Suprapubic skin (tissue), 4 donors: ENCODE measurements around the gene PTPRD. TPM values are rescaled to one million over a fixed set of nuclear protein-coding genes. Genes with fewer than 3 reads are reported as not detected.

Experiments
- DNase-seq, 2 donors: peaks; one replicate each; pipeline ENCODE4 v3.0.0-alpha.2; 2019; ENCODE audit warnings: low spot score in 2 of 2
- H3K27ac ChIP-seq: fragments of 200-600 bp; sonication (generic); one replicate; pipeline ENCODE4 v1.5.1; 2019
- H3K27me3 ChIP-seq: fragments of 200-600 bp; sonication (generic); one replicate; pipeline ENCODE4 v1.5.1; 2019
- H3K36me3 ChIP-seq: fragments of 200-600 bp; sonication (generic); one replicate; pipeline ENCODE4 v1.5.1; 2019
- H3K4me1 ChIP-seq: fragments of 200-600 bp; sonication (generic); one replicate; pipeline ENCODE4 v1.5.1; 2019
- H3K4me3 ChIP-seq: fragments of 200-600 bp; sonication (generic); one replicate; pipeline ENCODE4 v1.5.1; 2019; ENCODE audit warnings: mild to moderate bottlenecking
- H3K9me3 ChIP-seq: fragments of 200-600 bp; sonication (generic); one replicate; pipeline ENCODE4 v1.5.1; 2019
- EP300 ChIP-seq: sonication (generic); formaldehyde crosslinking; IDR thresholded peaks from one replicate; pipeline ENCODE4 v1.6.1; 2017; ENCODE audit warnings: antibody characterized with exemption
- POLR2A ChIP-seq, 2 donors: fragments of 450-650 bp; IDR thresholded peaks; one replicate each; pipeline ENCODE4 v1.6.1; 2017; ENCODE audit warnings: antibody characterized with exemption in 2 of 2, mild to moderate bottlenecking in 2 of 2, moderate library complexity in 2 of 2
- POLR2AphosphoS5 ChIP-seq, 3 donors: sonication (generic); formaldehyde crosslinking; IDR thresholded peaks; one replicate each; pipeline ENCODE4 v1.6.1; 2017; ENCODE audit warnings: antibody characterized with exemption in 3 of 3
- WGBS: methylation state at CpG from one replicate; pipeline ENCODE4 v1.1.5; 2018; 5-methylcytosine and 5-hydroxymethylcytosine counted together
- total RNA-seq, 4 donors: library from RNA; depleted of rRNA; stranded (reverse); fragments of >200 nt; gene quantifications; one replicate each; pipeline ENCODE4 v1.1.0, GENCODE V29; 2016
- TF ChIP-seq, protein P1 (sequence below), 2 donors: fragments of 200-600 bp in 1 of 2; fragments of 450-650 bp in 1 of 2; sonication (generic) in 1 of 2; IDR thresholded peaks; one replicate each; pipeline ENCODE4 v1.5.1; 2016 to 2019; ENCODE audit warnings: antibody characterized with exemption in 2 of 2, mild to moderate bottlenecking in 1 of 2, moderate library complexity in 1 of 2

The PTPRD gene
- total RNA-seq, 4 donors from 2014 or later = 0.49 to 3.3 (median 2.5) TPM

DNA sequence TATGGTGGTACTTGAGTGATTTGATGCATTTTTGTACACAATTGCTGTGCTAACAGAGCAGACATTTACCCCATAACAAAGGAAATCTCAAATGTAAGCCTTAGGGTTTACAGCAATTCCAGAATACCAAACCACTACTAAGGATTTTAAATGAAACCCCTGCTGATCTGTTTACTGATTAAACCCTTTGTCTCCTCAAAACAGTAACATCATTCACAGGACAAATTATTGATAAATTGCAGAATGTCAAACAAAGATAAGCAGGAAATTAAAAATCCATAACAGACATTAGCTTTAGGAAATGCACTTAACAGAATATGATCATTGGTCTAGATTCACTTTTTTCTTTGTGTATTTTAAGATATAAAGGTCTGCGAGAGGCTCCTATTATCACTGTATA lies 1796.9 kb downstream of the PTPRD start:
- no peak overlapping the region for H3K27ac ChIP-seq
- no peaks in the 10 kb centered on the region for H3K27me3 ChIP-seq
- TF ChIP-seq EP300 (no peak), POLR2A (IDR thresholded peaks at IDR 0.05) (no peak), POLR2AphosphoS5 (IDR thresholded peaks at IDR 0.05) (no peak)
- H3K4me3 ChIP-seq = no peak overlapping the region
- 89% methylated on average over 1 of the region's 1 CpG for WGBS
- no peak for DNase-seq
- H3K9me3 ChIP-seq = no peaks in the 10 kb centered on the region
- H3K36me3 ChIP-seq = no peaks in the 10 kb centered on the region
- no peaks in the 10 kb centered on the region for H3K4me1 ChIP-seq

DNA sequence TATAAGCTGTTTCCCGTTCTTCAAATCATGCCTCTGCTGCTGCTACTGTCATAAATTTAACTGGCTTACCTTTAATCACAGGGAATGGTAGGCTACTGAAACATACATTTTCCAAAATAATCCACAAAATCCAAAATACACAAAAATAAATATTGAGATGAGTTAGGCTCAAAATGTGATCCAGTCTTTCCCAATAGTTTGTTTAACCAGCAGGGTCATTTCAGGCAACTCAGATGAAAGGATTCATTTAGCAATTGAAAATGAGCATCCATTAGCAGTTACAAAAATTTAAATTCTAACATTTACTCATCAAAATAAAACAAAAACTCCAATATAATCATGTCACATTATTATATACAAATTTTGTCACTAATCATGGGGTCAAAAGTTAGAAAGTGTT lies 1797.6 kb downstream of the PTPRD start:
- H3K4me1 ChIP-seq = no peaks in the 10 kb centered on the region
- H3K9me3 ChIP-seq = no peaks in the 10 kb centered on the region
- TF ChIP-seq POLR2AphosphoS5 (IDR thresholded peaks at IDR 0.05) = no peak
- no peak for TF ChIP-seq POLR2A (IDR thresholded peaks at IDR 0.05)
- TF ChIP-seq, protein P1, sequence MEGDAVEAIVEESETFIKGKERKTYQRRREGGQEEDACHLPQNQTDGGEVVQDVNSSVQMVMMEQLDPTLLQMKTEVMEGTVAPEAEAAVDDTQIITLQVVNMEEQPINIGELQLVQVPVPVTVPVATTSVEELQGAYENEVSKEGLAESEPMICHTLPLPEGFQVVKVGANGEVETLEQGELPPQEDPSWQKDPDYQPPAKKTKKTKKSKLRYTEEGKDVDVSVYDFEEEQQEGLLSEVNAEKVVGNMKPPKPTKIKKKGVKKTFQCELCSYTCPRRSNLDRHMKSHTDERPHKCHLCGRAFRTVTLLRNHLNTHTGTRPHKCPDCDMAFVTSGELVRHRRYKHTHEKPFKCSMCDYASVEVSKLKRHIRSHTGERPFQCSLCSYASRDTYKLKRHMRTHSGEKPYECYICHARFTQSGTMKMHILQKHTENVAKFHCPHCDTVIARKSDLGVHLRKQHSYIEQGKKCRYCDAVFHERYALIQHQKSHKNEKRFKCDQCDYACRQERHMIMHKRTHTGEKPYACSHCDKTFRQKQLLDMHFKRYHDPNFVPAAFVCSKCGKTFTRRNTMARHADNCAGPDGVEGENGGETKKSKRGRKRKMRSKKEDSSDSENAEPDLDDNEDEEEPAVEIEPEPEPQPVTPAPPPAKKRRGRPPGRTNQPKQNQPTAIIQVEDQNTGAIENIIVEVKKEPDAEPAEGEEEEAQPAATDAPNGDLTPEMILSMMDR (IDR thresholded peaks at IDR 0.05) = no peak
- 94% methylated on average over 1 of the region's 1 CpG for WGBS
- no peak overlapping the region for H3K4me3 ChIP-seq
- DNase-seq = no peak
- H3K27ac ChIP-seq = no peak overlapping the region
- H3K27me3 ChIP-seq = no peaks in the 10 kb centered on the region
- no peaks in the 10 kb centered on the region for H3K36me3 ChIP-seq

DNA sequence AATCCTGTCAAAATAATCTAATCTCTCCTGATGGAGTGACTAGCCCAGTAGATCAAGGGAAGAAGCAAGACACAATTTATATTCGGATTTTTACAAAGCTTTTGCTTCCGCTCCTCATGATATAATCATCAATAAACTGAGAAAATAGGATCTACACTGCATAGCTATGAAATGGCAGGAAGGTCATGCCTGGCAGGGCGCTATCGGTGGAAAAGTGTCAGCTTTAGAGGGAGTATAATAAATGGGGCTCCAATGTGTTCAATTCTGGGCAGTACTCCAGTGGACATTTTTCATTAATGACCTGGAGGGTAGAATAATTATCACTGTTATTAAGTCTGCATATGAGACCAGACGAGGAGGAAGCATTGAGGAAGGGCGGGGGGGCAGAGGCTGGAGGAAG lies 1799.9 kb downstream of the PTPRD start:
- TF ChIP-seq, protein P1 (IDR thresholded peaks at IDR 0.05) = no peak
- Histone ChIP-seq H3K27ac (no peak overlapping the region), H3K4me1 (no peaks in the 10 kb centered on the region), H3K36me3 (no peaks in the 10 kb centered on the region), H3K27me3 (no peaks in the 10 kb centered on the region), H3K9me3 (no peaks in the 10 kb centered on the region), H3K4me3 (no peak overlapping the region)
- WGBS = 74% methylated on average over 6 of the region's 6 CpGs
- DNase-seq = no peak

DNA sequence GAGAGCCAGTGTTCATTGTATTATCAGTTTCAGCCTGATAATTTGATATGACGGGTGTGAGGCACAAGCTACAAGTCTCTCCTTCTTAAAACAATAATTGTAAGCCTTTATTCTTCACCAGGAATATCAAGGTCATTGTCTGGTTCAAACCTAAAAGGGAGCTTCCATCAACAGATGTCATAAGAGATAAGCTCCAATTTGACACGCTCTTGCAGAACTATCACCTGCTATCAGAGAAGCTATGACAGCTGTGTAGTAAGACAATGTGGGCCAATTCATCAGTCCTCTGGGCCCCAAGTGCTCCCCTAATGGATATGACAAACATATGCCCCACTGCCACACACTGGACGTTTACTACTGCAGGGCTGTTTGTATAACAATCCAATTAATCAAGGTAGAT lies 1803.1 kb downstream of the PTPRD start:
- Histone ChIP-seq H3K4me3 (no peak overlapping the region), H3K4me1 (no peaks in the 10 kb centered on the region), H3K27ac (no peak overlapping the region), H3K9me3 (no peaks in the 10 kb centered on the region), H3K27me3 (no peaks in the 10 kb centered on the region), H3K36me3 (no peaks in the 10 kb centered on the region)
- WGBS = 80% methylated on average over 3 of the region's 3 CpGs
- no peak for TF ChIP-seq EP300
- TF ChIP-seq POLR2AphosphoS5 (IDR thresholded peaks at IDR 0.05) = no peak
- no peak for TF ChIP-seq POLR2A (IDR thresholded peaks at IDR 0.05)
- TF ChIP-seq, protein P1 (IDR thresholded peaks at IDR 0.05) = no peak
- no peak for DNase-seq

DNA sequence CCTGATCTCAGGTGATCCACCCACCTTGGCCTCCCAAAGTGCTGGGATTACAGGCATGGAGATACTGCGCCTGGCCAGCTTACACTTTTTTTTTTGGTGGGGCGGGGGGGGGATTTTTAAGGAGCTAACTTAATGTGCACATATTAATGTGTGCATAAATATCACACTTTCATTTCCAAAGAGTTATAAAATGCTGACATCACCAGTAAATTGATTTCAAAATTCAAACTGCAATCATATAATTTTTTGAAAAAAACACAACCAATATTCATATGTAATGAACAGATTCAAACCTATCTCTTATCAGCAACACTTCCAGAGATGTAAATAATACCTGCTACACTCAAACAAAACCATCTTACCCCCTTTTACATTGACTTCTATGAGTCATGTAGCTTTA lies 1806.7 kb downstream of the PTPRD start:
- Histone ChIP-seq H3K27me3 (no peaks in the 10 kb centered on the region), H3K4me3 (no peak overlapping the region), H3K9me3 (no peaks in the 10 kb centered on the region), H3K36me3 (no peaks in the 10 kb centered on the region), H3K4me1 (no peaks in the 10 kb centered on the region), H3K27ac (no peak overlapping the region)
- no peak for DNase-seq
- 81% methylated on average over 2 of the region's 2 CpGs for WGBS
- TF ChIP-seq, protein P1 (IDR thresholded peaks at IDR 0.05) = no peak
- no peak for TF ChIP-seq EP300
- TF ChIP-seq POLR2A (IDR thresholded peaks at IDR 0.05) = no peak
- no peak for TF ChIP-seq POLR2AphosphoS5 (IDR thresholded peaks at IDR 0.05)

DNA sequence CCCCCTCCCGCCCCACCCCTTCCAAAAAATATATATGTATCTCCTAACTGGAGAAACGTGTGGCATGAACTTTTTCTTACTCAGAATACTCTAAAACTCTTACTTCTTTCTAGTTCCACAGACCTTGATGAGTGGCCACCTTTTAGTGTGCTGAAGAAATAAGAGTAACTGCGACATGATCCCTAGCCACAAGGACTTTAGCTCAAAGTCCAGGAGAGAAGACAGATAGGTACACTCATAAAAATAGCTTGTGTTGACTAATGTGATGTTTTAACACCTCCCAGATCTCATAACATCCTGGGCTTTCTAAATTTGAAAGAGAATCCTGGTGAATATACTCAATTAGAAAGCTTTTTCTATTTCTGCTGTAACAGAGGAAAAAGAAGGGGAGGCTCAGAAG lies 1808.2 kb downstream of the PTPRD start:
- H3K9me3 ChIP-seq = no peaks in the 10 kb centered on the region
- DNase-seq = no peak
- 87% methylated on average over 3 of the region's 3 CpGs for WGBS
- no peaks in the 10 kb centered on the region for H3K36me3 ChIP-seq
- no peak overlapping the region for H3K27ac ChIP-seq
- TF ChIP-seq EP300 (no peak), POLR2A (IDR thresholded peaks at IDR 0.05) (no peak), POLR2AphosphoS5 (IDR thresholded peaks at IDR 0.05) (no peak)
- TF ChIP-seq, protein P1 (IDR thresholded peaks at IDR 0.05) = no peak
- no peaks in the 10 kb centered on the region for H3K27me3 ChIP-seq
- no peaks in the 10 kb centered on the region for H3K4me1 ChIP-seq
- no peak overlapping the region for H3K4me3 ChIP-seq
